Aorta (tissue), 5 donors: Measurements from ENCODE around the gene CACNA2D4. TPM values are rescaled to one million over a fixed set of nuclear protein-coding genes. Genes with fewer than 3 reads are reported as not detected.

Source experiments
- ATAC-seq: fragments of 200-7000 bp; cut with Tn5 transposase; one replicate; pipeline ENCODE4 v1.9.1; 2022; ENCODE audit warnings: moderate library complexity; ENCODE audit not compliant: low FRiP score
- DNase-seq, 2 donors: peaks; one replicate each; pipeline ENCODE4 v3.0.0-alpha.2; 2020
- H3K27ac ChIP-seq, 2 donors: one replicate each; pipeline ENCODE4 v1.5.1; 2013; ENCODE audit warnings: low read length in 2 of 2, mild to moderate bottlenecking in 2 of 2, moderate library complexity in 2 of 2, control low read depth in 1 of 2, inconsistent platforms in 1 of 2, low read depth in 1 of 2
- H3K27me3 ChIP-seq, 2 donors: one replicate each; pipeline ENCODE4 v1.6.1; 2013; ENCODE audit warnings: control low read depth in 1 of 2, low read length in 1 of 2, mild to moderate bottlenecking in 1 of 2, moderate library complexity in 1 of 2; ENCODE audit not compliant: insufficient read depth in 2 of 2, control insufficient read depth in 1 of 2
- H3K36me3 ChIP-seq, 2 donors: one replicate each; pipeline ENCODE4 v1.6.1; 2013; ENCODE audit warnings: control low read depth in 1 of 2, low read length in 1 of 2, mild to moderate bottlenecking in 1 of 2; ENCODE audit not compliant: insufficient read depth in 2 of 2, control insufficient read depth in 1 of 2
- H3K4me1 ChIP-seq, 2 donors: one replicate each; pipeline ENCODE4 v1.6.1; 2013; ENCODE audit warnings: low read length in 2 of 2, control low read depth in 1 of 2, mild to moderate bottlenecking in 1 of 2, moderate library complexity in 1 of 2; ENCODE audit not compliant: insufficient read depth in 2 of 2, control insufficient read depth in 1 of 2
- H3K4me3 ChIP-seq, 2 donors: one replicate each; pipeline ENCODE4 v1.5.1; 2013; ENCODE audit warnings: low read length in 2 of 2, control low read depth in 1 of 2, mild to moderate bottlenecking in 1 of 2
- H3K9me3 ChIP-seq: one replicate; pipeline ENCODE4 v1.6.1; 2013; ENCODE audit warnings: mild to moderate bottlenecking, low read length; ENCODE audit not compliant: control insufficient read depth
- WGBS, 2 donors: extraction: QIAGEN DNeasy Blood & Tissue Kit; methylation state at CpG; one replicate each; pipeline ENCODE4 v1.1.7; 2013; 5-methylcytosine and 5-hydroxymethylcytosine counted together
- intact Hi-C, 2 donors: fragments of 100-400 bp; cut with DNase I; formaldehyde crosslinking; loops; one replicate each; pipeline versions ENCODE4 v1.14.2 to v1.15.0; 2022
- polyA plus RNA-seq, 2 donors: library from polyadenylated mRNA; stranded (reverse); fragments of 200-250 nt; gene quantifications; one replicate each; pipeline ENCODE4 v1.2.3, GENCODE V29; 2013
- total RNA-seq, 2 donors: library from RNA; stranded (reverse); fragmentation: NEBNext Ultra II Directional; extraction: Animal tissue kit (Norgen Biotek cat#: 25700); gene quantifications; one replicate each; pipeline ENCODE4 v1.2.1, GENCODE V29; 2021
- donor health status: healthy with polysubstance abuse.
- donor health status: Bipolar disorder and iron deficiency.
- donor health status: DM: no; HTN: no; CAD: no.
- donor health status: DM: no; HTN: no; CAD: no.
- donor health status: DM: yes; HTN: yes; CAD: no.

The CACNA2D4 gene
- total and polyA plus RNA-seq, 4 donors, result 0.88 to 9.7 (median 4.6) TPM

DNA sequence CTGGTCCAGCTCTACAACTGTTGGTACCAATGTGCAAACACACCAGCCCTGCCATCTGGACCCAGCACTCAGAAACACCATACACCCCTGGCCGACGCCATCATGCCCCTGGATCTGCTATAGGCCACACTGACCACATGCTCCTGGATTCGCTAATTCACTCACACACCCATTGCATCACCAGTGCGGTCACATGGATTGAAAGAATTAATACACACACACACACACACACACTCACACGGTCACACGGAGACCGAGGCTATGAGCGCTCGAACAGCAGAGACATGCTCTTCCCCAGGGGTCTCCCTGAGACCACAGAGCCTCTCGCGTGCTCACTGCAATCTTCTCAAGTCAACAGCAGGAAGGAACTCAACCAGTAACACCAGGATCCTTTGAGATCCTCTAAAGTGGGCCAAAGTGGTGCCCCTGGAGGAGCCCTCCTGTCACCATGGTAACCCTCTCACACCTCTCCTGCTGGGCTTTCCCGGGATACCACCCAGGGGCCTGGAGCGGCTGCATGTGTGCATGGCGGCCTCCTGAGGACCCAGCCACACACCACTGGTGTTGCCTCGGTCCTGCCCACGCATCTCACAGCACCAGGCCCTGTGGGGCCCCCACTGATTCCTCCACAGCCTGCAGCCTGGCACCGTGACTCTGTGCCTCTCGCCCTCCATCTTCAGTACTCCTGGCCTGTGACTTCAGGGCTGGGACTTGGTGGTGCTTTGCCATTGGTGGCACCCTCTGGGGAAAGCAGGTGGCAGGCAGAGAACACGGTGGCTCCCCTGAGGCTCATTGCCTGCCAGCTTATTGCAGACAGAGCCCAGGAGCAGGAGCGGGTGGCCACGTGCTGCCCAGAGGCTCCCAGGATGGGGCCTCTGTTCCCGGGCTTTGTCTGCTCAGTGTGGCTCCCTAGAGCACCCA, 83.0 kb downstream of the CACNA2D4 start:
- no peaks in the 10 kb centered on the region for H3K4me1 ChIP-seq
- DNase-seq, result peak; percentile 24 to 48
- no peaks in the 10 kb centered on the region for H3K9me3 ChIP-seq
- no peak overlapping the region for H3K4me3 ChIP-seq
- H3K27me3 ChIP-seq, result no peaks in the 10 kb centered on the region
- no peak for ATAC-seq
- intact Hi-C loops, result no loop called here
- 81 to 82% methylated on average over 22 of the region's 22 CpGs for WGBS, 2 donors
- H3K36me3 ChIP-seq, result no peaks in the 10 kb centered on the region
- no peak overlapping the region for H3K27ac ChIP-seq

- 87 to 90% methylated on average over 32 to 34 of the region's 34 CpGs for WGBS, 2 donors
- no peaks in the 10 kb centered on the region for H3K4me1 ChIP-seq
- DNase-seq, result peak; percentile 32 to 63
- no peak for ATAC-seq
- H3K27me3 ChIP-seq, result no peaks in the 10 kb centered on the region
- H3K36me3 ChIP-seq, result no peaks in the 10 kb centered on the region
- no peak overlapping the region for H3K27ac ChIP-seq
- intact Hi-C loops, result no loop called here
- H3K9me3 ChIP-seq, result no peaks in the 10 kb centered on the region
- no peak overlapping the region for H3K4me3 ChIP-seq
Measured at GRCh38 chr12:1834186-1834925, 84.1 kb downstream of the CACNA2D4 start.

DNA sequence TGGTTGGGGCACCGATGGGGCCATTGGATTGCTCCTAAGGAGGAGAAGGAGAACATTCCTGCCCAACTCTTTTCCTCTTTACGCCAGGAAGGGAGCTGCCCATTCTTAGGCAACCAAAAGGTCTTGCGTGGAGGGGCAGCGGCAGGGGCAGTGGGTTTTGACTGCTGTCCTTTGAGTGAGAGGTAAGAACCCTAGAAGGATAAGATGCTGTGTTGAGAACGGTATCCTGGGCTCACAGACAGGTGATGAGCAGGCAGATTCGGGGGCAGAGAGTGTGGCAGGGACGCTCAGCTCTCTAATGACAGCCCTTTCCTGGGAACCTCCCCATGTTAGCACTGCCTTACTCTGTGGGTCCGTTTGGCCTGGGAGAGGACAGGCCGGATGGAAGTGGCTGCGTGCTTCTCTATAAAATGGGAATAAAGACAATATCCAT, 84.8 kb downstream of the CACNA2D4 start:
- Histone ChIP-seq H3K27ac (no peak overlapping the region), H3K27me3 (no peaks in the 10 kb centered on the region), H3K9me3 (no peaks in the 10 kb centered on the region), H3K36me3 (no peaks in the 10 kb centered on the region), H3K4me3 (no peak overlapping the region), H3K4me1 (no peaks in the 10 kb centered on the region)
- DNase-seq (peak; percentile 8 to 54), ATAC-seq (no peak)
- intact Hi-C loops, result no loop called here
- WGBS, 2 donors, result 83 to 84% methylated on average over 10 of the region's 10 CpGs

- H3K36me3 ChIP-seq, result no peaks in the 10 kb centered on the region
- H3K4me1 ChIP-seq, result no peaks in the 10 kb centered on the region
- ATAC-seq (no peak), DNase-seq (peak; percentile 13 to 18)
- no peak overlapping the region for H3K27ac ChIP-seq
- H3K9me3 ChIP-seq, result no peaks in the 10 kb centered on the region
- H3K27me3 ChIP-seq, result no peaks in the 10 kb centered on the region
- no peak overlapping the region for H3K4me3 ChIP-seq
- intact Hi-C loops, result no loop called here
- 68 to 70% methylated on average over 17 of the region's 17 CpGs for WGBS, 2 donors
Measured at GRCh38 chr12:1832801-1833595, 85.5 kb downstream of the CACNA2D4 start.

DNA sequence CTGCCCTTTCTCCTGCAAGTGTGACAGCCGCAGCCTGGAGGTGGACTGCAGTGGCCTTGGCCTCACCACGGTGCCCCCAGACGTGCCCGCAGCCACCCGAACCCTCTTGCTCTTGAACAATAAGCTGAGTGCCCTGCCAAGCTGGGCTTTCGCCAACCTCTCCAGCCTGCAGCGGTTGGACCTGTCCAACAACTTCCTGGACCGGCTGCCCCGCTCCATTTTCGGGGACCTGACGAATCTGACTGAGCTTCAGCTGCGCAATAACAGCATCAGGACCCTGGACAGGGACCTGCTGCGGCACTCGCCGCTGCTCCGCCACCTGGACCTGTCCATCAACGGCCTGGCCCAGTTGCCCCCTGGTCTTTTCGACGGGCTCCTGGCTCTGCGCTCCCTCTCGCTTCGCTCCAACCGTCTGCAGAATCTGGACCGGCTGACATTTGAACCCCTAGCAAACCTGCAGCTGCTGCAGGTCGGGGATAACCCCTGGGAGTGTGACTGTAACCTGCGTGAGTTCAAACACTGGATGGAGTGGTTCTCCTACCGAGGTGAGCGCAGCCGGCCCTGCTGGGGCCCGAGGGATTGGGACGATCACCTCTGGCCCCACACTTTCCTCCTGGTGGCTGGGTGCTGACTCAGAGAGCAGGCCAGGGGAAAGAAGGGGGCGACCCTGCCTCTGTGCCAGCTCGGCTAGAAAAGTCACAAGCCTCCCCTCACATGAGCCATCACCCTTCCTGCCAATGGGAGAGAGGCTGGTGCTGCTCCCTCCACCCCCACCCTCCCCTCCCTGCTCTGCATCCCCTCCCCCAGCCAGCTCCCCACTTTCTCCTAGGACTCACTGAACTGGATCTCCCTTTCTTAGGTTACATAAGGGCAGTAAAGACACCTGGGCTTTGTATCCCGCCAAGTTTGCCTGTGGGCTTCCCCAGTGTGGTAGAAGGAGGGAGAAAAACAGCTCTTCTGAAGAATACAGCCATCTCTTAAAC, 87.2 kb downstream of the CACNA2D4 start:
- 7 to 8% methylated on average over 32 to 34 of the region's 34 CpGs for WGBS, 2 donors
- Histone ChIP-seq H3K36me3 (no peaks in the 10 kb centered on the region), H3K27ac (no peak overlapping the region), H3K9me3 (no peaks in the 10 kb centered on the region), H3K4me3 (no peak overlapping the region), H3K4me1 (no peaks in the 10 kb centered on the region), H3K27me3 (no peaks in the 10 kb centered on the region)
- peak; percentile 72 to 82 for DNase-seq
- ATAC-seq, result peak; percentile 36
- intact Hi-C loops, result no loop called here

DNA sequence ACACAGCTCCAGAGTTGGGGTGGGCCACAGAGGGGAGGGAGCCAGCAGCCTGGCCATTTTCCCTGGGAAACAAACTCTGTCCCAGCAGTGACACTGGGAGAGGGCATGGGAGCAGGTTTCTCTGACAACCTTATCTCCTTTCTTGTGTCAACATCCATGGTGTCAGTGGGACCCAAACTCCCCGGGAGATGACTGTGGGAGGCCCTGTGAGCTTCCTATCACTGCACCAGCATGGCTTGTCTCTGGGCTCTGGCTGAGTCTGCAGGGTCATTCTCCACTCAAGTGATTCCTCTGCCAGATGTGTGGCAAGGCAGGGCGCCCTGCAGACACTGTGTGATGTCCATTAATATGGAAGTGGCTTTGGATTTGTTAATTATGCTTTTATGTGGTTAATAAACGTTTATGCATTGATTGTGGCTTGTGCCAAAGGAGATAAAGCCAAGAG, 88.0 kb downstream of the CACNA2D4 start:
- H3K27ac ChIP-seq, result no peak overlapping the region
- intact Hi-C loops, result no loop called here
- H3K4me3 ChIP-seq, result no peak overlapping the region
- ATAC-seq (no peak), DNase-seq (peak; percentile 25 to 50)
- 37 to 41% methylated on average over 3 of the region's 3 CpGs for WGBS, 2 donors
- no peaks in the 10 kb centered on the region for H3K4me1 ChIP-seq
- H3K9me3 ChIP-seq, result no peaks in the 10 kb centered on the region
- H3K36me3 ChIP-seq, result no peaks in the 10 kb centered on the region
- H3K27me3 ChIP-seq, result no peaks in the 10 kb centered on the region

- Histone ChIP-seq H3K27me3 (no peaks in the 10 kb centered on the region), H3K36me3 (no peaks in the 10 kb centered on the region), H3K27ac (no peak overlapping the region), H3K9me3 (no peaks in the 10 kb centered on the region), H3K4me1 (no peaks in the 10 kb centered on the region), H3K4me3 (no peak overlapping the region)
- 86 to 87% methylated on average over 11 of the region's 11 CpGs for WGBS, 2 donors
- DNase-seq (peak; percentile 30 to 64), ATAC-seq (no peak)
- intact Hi-C loops, result no loop called here
Measured at GRCh38 chr12:1829306-1829900, 89.0 kb downstream of the CACNA2D4 start.
